HS-27A (cell line): Measurements from ENCODE around the gene CLCNKB.
A peak's percentile ranks its signal among the peaks of the same experiment; 100 is the strongest.
"Not testable (repeated sequence)": the region's sequence is repeated elsewhere in the genome, so short reads cannot be mapped to it uniquely, and the experiment has no call there.

Source experiments
- DNase-seq: peaks from one replicate; pipeline ENCODE4 v3.0.0-alpha.2; 2012; ENCODE audit warnings: low read depth, missing footprints

CLCNKB gene

GRCh38 chr1:16043521-16043920, at the start of gene CLCNKB:
Gene CLCNKB (plus strand): TSS chr1:16043782. CDS start chr1:16044493, 711 bp downstream.
- no peak for DNase-seq

- DNase-seq, result no peak
Observed at GRCh38 chr1:15994081-15994480, 49.5 kb upstream of the CLCNKB start.

- DNase-seq, result peak; percentile 59
Observed at GRCh38 chr1:15994590-15995351, 48.8 kb upstream of the CLCNKB start.

GRCh38 chr1:15997076-15997585, 46.5 kb upstream of the CLCNKB start:
- DNase-seq, result no peak

- DNase-seq, result no peak
Observed at GRCh38 chr1:15997637-15998280, 45.8 kb upstream of the CLCNKB start.

GRCh38 chr1:15998929-15999328, 44.7 kb upstream of the CLCNKB start:
- no peak for DNase-seq

GRCh38 chr1:16001274-16001673, 42.3 kb upstream of the CLCNKB start:
- not testable (repeated sequence) for DNase-seq

GRCh38 chr1:16005597-16005996, 38.0 kb upstream of the CLCNKB start:
- no peak for DNase-seq

GRCh38 chr1:16006010-16006409, 37.6 kb upstream of the CLCNKB start:
- DNase-seq, result no peak

GRCh38 chr1:16006552-16007485, 36.8 kb upstream of the CLCNKB start:
- DNase-seq, result no peak

GRCh38 chr1:16007671-16008341, 35.8 kb upstream of the CLCNKB start:
- no peak for DNase-seq

- DNase-seq, result peak; percentile 51
Observed at GRCh38 chr1:16009030-16009460, 34.5 kb upstream of the CLCNKB start.

GRCh38 chr1:16009678-16010077, 33.9 kb upstream of the CLCNKB start:
- DNase-seq, result no peak

- DNase-seq, result no peak
Observed at GRCh38 chr1:16010837-16011236, 32.7 kb upstream of the CLCNKB start.

- no peak for DNase-seq
Observed at GRCh38 chr1:16011936-16012589, 31.5 kb upstream of the CLCNKB start.

- DNase-seq, result no peak
Observed at GRCh38 chr1:16012590-16013219, 30.9 kb upstream of the CLCNKB start.

- no peak for DNase-seq
Observed at GRCh38 chr1:16013220-16013907, 30.2 kb upstream of the CLCNKB start.

- no peak for DNase-seq
Observed at GRCh38 chr1:16013908-16014258, 29.7 kb upstream of the CLCNKB start.

GRCh38 chr1:16014509-16015482, 28.8 kb upstream of the CLCNKB start:
- DNase-seq, result no peak
